ENCODE data around the gene SLC17A2. TPM values are rescaled to one million over a fixed set of nuclear protein-coding genes. Genes with fewer than 3 reads are reported as not detected.

Gene SLC17A2
- total RNA-seq, 2 experiments from 2014 or later, result not detected

DNA sequence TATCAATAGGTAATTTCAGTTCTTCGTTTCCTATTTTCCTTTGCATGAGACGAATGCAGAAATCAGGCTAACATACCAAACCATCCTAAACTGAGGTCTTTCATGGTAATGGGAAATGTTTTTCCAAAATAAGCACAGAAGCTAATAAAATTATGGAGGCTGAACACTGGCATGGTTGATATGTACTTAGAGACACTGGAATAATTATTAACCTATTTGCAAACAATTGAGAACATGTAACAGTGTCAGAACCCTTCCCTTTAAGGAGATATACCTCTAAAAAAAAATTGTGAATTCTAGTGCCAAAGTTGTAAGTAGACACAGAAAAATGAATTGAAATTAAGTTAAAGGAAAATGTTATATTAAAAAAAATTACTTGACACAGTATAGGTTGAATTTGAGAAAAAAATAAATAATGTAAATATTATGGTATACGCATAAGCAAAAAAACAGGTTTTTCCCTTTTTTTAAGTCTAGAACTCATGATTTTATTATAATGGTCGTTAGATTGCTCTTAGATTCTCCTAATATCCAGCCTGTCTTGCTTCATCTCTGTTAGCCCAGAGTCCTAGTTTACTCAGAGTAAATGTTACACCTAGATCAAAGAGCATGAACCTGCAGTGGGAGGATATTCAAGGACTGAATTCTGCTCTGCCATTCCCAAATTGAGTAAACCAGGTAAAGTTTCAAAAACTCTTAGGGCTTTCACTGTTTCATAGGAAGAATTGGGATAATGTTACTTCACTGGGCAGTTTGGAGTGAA is 1.7 kb downstream of the SLC17A2 start:
- Mint-ChIP-seq H3K27me3 (no peaks in the 10 kb centered on the region), H3K36me3 (ENCODE audit: low read depth) (no peaks in the 10 kb centered on the region), H3K9me3 (no peaks in the 10 kb centered on the region), H3K27ac (no peak overlapping the region), H3K4me3 (no peak overlapping the region), H3K4me1 (peaks cover 6% of the 10 kb centered on the region)
- ChIA-PET POLR2A (no interaction called here), CTCF (no interaction called here)
- DNase-seq, result no peak

DNA sequence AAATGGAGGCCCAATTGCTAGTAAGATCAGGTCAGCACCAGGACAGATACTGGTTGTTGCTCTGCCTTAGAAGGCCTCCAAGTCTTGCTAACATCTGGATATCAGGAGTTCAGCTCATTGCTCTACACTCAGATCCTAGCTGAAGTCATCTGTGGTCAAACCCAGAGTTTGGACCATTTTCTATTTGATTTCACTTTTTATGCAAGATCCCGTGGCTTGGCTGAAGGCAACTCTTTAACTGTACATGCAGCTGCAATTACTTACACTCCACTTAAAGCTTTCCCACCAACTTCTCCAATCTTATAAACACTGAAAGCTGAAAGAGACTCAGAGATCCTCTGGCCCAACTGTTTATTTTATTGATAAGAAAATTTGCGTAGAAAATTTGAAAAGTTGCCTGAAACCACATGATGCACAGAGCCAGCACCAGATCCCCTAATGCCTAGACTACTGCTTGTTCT is 2.7 kb downstream of the SLC17A2 start:
- Mint-ChIP-seq H3K27me3 (no peaks in the 10 kb centered on the region), H3K9me3 (no peaks in the 10 kb centered on the region), H3K4me3 (no peak overlapping the region), H3K36me3 (ENCODE audit: low read depth) (no peaks in the 10 kb centered on the region), H3K27ac (no peak overlapping the region), H3K4me1 (peaks cover 6% of the 10 kb centered on the region)
- DNase-seq, result no peak
- CTCF ChIA-PET, result no interaction called here
- POLR2A ChIA-PET, result no interaction called here

DNA sequence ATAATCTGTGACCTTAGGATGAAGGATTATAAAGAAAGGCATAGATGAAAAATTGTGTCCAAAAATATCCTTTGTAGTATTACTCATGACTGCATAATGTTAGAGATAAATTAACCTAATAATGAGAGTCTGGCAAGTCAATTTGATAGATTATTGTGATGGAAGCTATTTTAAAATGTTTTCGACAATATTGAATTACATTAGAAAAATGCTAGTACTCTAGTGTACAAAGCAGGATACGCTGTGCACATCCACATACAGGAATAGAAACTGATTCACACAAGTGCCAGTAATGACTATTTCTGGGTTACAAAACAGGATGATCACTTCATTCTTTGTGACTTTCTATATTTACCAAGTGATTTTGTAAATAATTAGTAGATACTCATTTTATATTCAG is 3.3 kb downstream of the SLC17A2 start:
- CTCF ChIA-PET, result no interaction called here

DNA sequence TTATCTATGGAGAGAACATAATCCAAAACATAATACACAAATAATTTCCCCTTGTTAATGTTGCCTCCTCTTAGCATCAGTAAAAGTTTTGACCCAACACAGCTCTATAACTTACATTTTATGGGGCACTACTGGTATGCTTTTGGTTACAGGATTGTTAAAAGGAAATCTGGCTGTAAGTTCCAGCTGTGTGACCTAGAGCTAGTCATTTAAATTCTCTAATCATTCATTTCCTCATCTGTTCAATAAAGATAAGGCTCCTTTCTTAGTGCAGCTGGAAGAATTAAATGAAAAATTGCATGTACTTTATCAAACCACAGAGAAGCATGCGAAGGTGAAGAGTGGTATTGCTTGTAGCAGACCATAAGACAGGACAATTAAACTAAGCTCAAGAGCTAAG is 4.6 kb downstream of the SLC17A2 start:
- no peak overlapping the region for H3K27ac Mint-ChIP-seq

More for the DNA sequence above, 3.3 kb downstream of the SLC17A2 start:
- Mint-ChIP-seq H3K36me3 (ENCODE audit: low read depth) (no peaks in the 10 kb centered on the region), H3K4me1 (peaks cover 6% of the 10 kb centered on the region), H3K27ac (no peak overlapping the region), H3K4me3 (no peak overlapping the region), H3K27me3 (no peaks in the 10 kb centered on the region), H3K9me3 (no peaks in the 10 kb centered on the region)
- DNase-seq, result no peak
- POLR2A ChIA-PET, result no interaction called here

DNA sequence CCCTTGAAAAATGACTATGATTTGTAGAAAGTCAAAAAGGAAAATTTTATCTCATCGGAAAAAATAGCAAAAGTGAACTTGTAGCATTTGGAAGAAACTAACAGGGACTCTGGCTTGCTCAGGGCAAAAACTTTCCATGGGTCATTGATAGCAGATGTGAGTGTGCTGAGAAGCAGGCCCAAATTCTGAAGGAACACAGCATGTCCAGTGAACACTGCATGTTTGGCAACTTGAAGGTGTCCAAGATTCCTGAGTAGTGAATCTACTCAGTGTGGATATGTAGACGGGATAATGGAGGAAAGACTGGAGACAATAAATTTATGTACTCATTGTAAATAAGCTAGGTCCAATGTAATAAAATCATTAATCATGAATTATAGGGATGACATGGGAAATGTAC is 8.2 kb downstream of the SLC17A2 start:
- POLR2A ChIA-PET, result no interaction called here
- no peak overlapping the region for H3K4me3 Mint-ChIP-seq
- H3K36me3 Mint-ChIP-seq (ENCODE audit: low read depth), result no peaks in the 10 kb centered on the region
- CTCF ChIA-PET, result no interaction called here
- DNase-seq, result no peak
- H3K27me3 Mint-ChIP-seq, result no peaks in the 10 kb centered on the region
- peaks cover 4% of the 10 kb centered on the region for H3K4me1 Mint-ChIP-seq
- no peak overlapping the region for H3K27ac Mint-ChIP-seq
- peaks cover 2% of the 10 kb centered on the region for H3K9me3 Mint-ChIP-seq

More for the DNA sequence above, 4.6 kb downstream of the SLC17A2 start:
- H3K36me3 Mint-ChIP-seq (ENCODE audit: low read depth), result no peaks in the 10 kb centered on the region
- H3K4me1 Mint-ChIP-seq, result peaks cover 6% of the 10 kb centered on the region
- ChIA-PET POLR2A (interaction anchor here (0.6 to 1.0 kb wide), 2 partner anchors 26 to 660 kb away, joined by 3 read pairs; no protein-coding TSS in a partner anchor), CTCF (interaction anchor here (1.2 kb wide), 1 partner anchor 206 kb away, joined by 4 read pairs; no protein-coding TSS in a partner anchor)
- H3K4me3 Mint-ChIP-seq, result no peak overlapping the region
- DNase-seq, result no peak
- no peaks in the 10 kb centered on the region for H3K9me3 Mint-ChIP-seq
- no peaks in the 10 kb centered on the region for H3K27me3 Mint-ChIP-seq

DNA sequence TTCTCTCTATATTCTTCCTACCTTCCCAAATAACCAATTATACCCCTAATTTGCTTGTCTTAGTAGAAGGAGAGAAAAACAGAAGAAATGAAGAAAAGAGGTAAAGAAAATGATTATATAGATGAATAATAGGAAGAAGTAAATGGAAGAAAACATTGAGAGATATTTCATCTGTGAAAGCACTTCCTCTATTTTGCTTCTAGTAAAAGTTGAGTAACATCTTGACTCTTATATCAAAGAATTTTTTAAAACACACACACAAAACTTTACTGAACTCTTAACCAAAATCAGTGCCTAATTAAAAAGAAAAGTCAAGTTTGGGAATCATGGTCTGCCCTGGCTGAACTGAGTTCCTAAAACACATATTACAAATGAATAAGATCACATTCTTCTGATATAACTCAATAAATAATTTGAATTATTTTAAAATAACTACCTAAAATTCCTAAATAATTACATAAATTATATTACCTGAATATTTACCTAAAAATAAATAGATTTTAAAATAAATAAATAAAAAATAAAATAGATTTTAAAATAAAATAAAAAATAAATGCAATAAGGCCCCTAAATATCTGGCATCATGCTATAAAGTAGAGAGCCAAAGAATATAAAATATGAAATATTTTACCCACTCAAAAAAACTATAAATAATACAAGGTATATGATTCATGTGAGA is 8.8 kb downstream of the SLC17A2 start:
- Mint-ChIP-seq H3K36me3 (ENCODE audit: low read depth) (no peaks in the 10 kb centered on the region), H3K9me3 (peaks cover 4% of the 10 kb centered on the region), H3K4me3 (no peak overlapping the region), H3K4me1 (peaks cover 1% of the 10 kb centered on the region), H3K27ac (no peak overlapping the region), H3K27me3 (no peaks in the 10 kb centered on the region)
- ChIA-PET CTCF (no interaction called here), POLR2A (no interaction called here)
- no peak for DNase-seq

DNA sequence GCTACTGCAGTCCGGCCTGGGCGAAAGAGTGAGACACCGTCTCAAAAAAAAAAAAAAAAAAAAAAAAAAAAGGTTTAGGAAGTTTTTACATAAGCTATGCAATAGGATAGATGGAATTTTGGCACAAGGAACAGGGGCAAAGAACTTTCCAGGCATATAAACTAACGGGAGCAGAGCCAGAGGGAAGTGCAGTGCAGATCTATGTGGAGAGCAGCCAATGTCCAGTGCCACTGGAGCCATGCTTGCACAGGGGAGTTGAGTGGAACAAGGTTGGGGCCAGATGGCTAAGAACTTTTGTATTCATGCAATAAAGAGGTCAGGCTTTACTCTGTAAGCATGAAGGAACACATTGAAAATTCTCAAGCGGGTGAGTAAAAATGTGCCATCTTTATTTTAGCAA is 10.8 kb downstream of the SLC17A2 start:
- POLR2A ChIA-PET, result no interaction called here
- no peaks in the 10 kb centered on the region for H3K27me3 Mint-ChIP-seq

DNA sequence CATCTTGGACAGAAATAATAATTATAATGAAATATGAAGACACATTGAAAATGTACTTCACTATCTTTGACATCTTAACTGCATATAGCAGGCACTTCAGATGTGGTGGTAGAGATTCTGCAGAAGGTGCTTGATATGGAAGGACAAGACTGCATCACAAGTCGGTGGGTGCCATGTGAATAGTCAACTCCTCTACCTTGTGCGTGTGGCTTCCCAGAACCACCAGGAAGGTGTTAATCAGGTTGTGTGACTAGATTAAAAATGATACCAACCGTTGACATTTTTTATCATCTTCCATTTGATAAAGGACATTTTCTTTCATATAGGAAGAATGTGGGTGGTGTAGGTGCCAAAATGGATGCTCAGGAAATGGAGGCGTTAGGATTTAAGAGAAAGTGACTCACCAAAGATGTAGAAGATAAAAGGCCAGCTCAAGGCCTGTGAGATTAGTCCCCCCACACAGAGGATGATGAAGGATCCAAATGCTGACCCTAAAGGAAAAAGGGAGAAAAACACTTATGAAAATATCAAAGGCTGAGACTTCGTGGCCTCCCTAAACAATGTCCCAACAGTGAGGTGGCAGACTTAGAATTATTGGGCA is 12.3 kb downstream of the SLC17A2 start:
- Mint-ChIP-seq H3K36me3 (ENCODE audit: low read depth) (no peaks in the 10 kb centered on the region), H3K27ac (no peak overlapping the region)
- POLR2A ChIA-PET, result no interaction called here

More for the DNA sequence above, 10.8 kb downstream of the SLC17A2 start:
- H3K9me3 Mint-ChIP-seq, result peaks cover 8% of the 10 kb centered on the region
- no peak for DNase-seq
- no peak overlapping the region for H3K27ac Mint-ChIP-seq
- CTCF ChIA-PET, result no interaction called here
- no peaks in the 10 kb centered on the region for H3K36me3 Mint-ChIP-seq (ENCODE audit: low read depth)
- no peak overlapping the region for H3K4me3 Mint-ChIP-seq
- peaks cover 1% of the 10 kb centered on the region for H3K4me1 Mint-ChIP-seq

DNA sequence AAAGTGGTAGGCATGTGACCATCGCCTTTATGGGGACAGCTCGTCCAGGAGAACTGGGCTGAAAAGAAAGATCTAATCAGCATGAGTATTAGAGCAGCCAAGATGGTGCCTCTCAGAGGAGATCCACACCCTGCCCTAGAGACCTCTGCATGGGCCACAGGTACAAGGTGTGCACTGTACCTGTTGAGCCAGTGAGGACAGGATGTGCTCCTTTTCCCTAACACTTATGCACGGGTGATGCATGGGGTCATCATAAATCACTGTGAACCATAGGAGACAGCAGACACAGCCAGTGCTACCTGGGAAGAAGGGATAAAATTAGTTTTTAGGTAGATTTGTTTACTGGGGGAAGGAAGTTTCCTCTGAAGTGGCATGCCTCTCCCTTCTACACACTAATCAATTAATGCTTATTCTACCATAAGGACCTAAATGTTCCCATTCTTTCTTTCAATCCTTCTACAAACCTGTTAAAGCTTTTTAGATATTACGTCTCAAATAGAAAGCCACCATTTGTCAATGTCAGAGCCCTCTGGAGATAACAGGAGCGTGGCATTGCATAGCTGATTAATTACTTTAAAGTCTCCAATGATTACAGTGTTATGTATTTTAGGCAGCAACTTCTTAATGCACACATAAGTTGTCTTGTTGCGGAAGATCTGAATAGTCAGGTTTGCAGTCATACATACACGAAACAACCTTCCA is 13.6 kb downstream of the SLC17A2 start:
- Mint-ChIP-seq H3K4me3 (no peak overlapping the region), H3K27me3 (no peaks in the 10 kb centered on the region), H3K27ac (no peak overlapping the region), H3K9me3 (peaks cover 8% of the 10 kb centered on the region), H3K36me3 (ENCODE audit: low read depth) (no peaks in the 10 kb centered on the region), H3K4me1 (peaks cover 4% of the 10 kb centered on the region)
- no peak for DNase-seq
- ChIA-PET POLR2A (no interaction called here), CTCF (no interaction called here)

More for the DNA sequence above, 12.3 kb downstream of the SLC17A2 start:
- no peak for DNase-seq
- CTCF ChIA-PET, result interaction anchor here (1.3 kb wide), 1 partner anchor 85 kb away, joined by 3 read pairs; no protein-coding TSS in a partner anchor
- peaks cover 8% of the 10 kb centered on the region for H3K9me3 Mint-ChIP-seq
- H3K4me3 Mint-ChIP-seq, result no peak overlapping the region
- H3K4me1 Mint-ChIP-seq, result peaks cover 4% of the 10 kb centered on the region
- no peaks in the 10 kb centered on the region for H3K27me3 Mint-ChIP-seq

DNA sequence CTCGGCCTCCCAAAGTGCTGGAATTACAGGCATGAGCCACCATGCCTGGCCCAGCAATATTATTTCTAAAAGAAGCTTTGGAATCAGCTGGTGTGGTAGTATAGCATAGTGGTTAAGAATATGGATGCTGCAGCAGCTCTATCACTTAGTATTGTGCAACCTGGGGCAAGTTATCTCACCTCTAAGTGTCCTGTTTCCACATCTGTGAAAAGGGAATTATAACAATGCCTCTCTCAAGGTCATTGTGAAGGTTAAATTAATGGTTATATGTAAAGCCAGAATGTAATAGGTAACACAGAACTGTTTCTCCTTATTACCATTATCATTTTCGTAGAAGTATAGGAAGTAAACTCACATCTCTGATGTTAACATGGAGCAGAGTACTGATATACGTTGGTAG is 14.2 kb downstream of the SLC17A2 start:
- Mint-ChIP-seq H3K27ac (no peak overlapping the region), H3K4me3 (no peak overlapping the region), H3K36me3 (ENCODE audit: low read depth) (no peaks in the 10 kb centered on the region), H3K27me3 (no peaks in the 10 kb centered on the region), H3K4me1 (peaks cover 4% of the 10 kb centered on the region), H3K9me3 (peaks cover 8% of the 10 kb centered on the region)
- POLR2A ChIA-PET, result no interaction called here
- DNase-seq, result no peak
- CTCF ChIA-PET, result no interaction called here

DNA sequence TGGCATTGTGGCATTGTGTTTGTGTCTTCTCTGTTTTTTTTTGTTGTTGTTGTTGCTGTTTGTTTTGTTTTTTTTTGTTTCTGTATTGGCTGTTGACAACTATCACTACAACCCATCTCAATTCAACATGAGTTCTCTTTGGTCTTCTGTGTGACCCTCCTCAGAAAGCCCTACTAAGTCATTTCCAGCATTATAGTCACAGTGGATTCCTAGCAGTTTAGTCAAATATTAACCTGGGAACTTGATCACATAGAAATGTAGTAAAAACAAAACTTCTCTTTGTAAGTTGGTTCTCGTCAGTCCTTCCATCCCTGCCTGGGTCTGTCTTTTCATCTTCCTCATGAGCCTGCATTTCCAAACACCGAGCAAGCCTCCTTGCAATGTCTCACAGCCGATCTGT is 16.8 kb downstream of the SLC17A2 start:
- ChIA-PET POLR2A (no interaction called here), CTCF (no interaction called here)
- H3K27me3 Mint-ChIP-seq, result no peaks in the 10 kb centered on the region
- peaks cover 6% of the 10 kb centered on the region for H3K4me1 Mint-ChIP-seq
- H3K4me3 Mint-ChIP-seq, result no peak overlapping the region
- H3K36me3 Mint-ChIP-seq (ENCODE audit: low read depth), result no peaks in the 10 kb centered on the region
- no peak overlapping the region for H3K27ac Mint-ChIP-seq
- DNase-seq, result no peak
- H3K9me3 Mint-ChIP-seq, result peaks cover 8% of the 10 kb centered on the region

DNA sequence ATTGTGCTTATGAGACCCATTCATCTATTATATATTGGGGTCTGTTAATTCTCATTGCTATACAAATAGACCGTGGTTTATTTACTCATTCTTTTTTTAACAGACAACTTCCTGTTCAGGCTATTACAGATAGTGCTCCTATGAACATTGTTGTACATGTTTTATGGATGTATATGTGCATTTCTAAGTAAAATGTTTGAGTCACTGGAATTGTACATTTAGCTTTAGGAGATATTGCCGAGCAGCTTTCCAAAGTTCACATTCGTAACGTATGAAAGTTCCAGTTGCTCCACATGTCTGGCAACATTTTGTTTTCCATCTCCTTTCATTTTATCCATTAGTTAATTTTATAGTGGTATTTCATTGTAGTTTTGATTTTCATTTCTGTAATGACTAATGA is 19.1 kb downstream of the SLC17A2 start:
- no peak overlapping the region for H3K27ac Mint-ChIP-seq
- no peak for DNase-seq
- ChIA-PET POLR2A (no interaction called here), CTCF (interaction anchor here (1.1 kb wide), 1 partner anchor 29 kb away, joined by 4 read pairs; no protein-coding TSS in a partner anchor)
- no peak overlapping the region for H3K4me3 Mint-ChIP-seq
- H3K9me3 Mint-ChIP-seq, result peaks cover 4% of the 10 kb centered on the region
- H3K4me1 Mint-ChIP-seq, result peaks cover 4% of the 10 kb centered on the region
- H3K27me3 Mint-ChIP-seq, result peaks cover 4% of the 10 kb centered on the region
- no peaks in the 10 kb centered on the region for H3K36me3 Mint-ChIP-seq (ENCODE audit: low read depth)

DNA sequence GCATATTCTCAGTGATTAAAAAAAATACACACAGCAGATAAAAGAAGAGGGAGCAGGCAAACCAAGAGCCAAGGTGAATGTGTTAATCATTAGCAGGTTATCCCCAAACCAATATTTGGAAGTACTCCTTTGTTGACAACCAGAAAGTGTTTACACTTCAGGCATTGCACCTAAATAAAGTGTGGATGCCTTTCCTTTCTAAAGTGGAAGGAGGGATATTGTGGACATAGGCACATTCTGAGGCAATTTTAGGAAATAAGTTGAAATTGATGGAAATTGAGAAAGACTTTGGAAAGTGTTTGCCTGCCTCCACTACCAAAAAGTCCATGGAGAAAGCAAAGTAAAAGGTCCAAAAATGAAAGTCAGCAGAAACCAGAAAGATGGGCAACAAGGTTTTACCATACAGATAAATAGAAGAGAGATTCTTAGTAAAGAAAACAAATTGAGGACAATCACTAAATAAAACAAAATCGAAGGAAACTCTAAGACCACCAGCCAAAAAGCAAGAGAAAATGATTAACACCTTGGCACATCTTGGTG is 22.9 kb downstream of the SLC17A2 start:
- DNase-seq, result no peak
- no peaks in the 10 kb centered on the region for H3K9me3 Mint-ChIP-seq
- H3K36me3 Mint-ChIP-seq (ENCODE audit: low read depth), result no peaks in the 10 kb centered on the region
- H3K27ac Mint-ChIP-seq, result no peak overlapping the region
- peaks cover 6% of the 10 kb centered on the region for H3K27me3 Mint-ChIP-seq
- no peak overlapping the region for H3K4me3 Mint-ChIP-seq
- POLR2A ChIA-PET, result no interaction called here
- H3K4me1 Mint-ChIP-seq, result peaks cover 3% of the 10 kb centered on the region
- CTCF ChIA-PET, result no interaction called here
